Measurements from ENCODE around the gene PSME2. TPM values are rescaled to one million over a fixed set of nuclear protein-coding genes. Genes with fewer than 3 reads are reported as not detected.

Gene PSME2
- total and polyA plus RNA-seq, 9 of the 15 experiments (the other 6 are each of a cell fraction or from before 2014, with no cell fraction given) = 111 to 579 (median 159) TPM

DNA sequence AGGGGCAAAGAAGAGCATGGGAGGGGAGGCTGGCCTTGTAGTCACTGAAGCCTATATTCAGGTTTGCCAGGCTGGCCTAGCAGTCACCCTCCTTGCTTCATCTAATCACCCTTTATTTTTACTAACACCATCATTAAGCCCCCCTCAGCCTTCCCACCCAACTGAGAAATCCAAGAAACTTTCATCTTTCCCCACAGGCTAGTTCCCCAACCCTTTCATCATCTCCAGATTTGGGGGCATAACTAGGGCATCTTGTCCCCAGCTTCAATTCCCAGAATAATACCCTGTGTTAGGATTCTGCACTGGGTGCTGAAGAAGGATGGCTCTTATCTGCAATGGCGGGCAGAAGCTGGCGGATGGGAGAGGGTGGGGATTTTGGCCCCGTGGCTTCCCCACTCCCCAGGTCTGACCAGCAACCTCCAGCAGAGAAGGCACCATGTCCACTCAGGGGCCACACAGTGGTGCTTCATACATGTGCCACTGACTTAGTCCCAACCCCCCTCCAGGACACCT, 45.4 kb downstream of the PSME2 start:
- WGBS (ENCODE audit: insufficient coverage, low coverage, missing lambda C conversion rate) = 100% methylated on average over 2 of the region's 3 CpGs
- Histone ChIP-seq H3K4me3 (no peak overlapping the region), H3K36me3 (ENCODE audit: control insufficient read depth, insufficient read depth, low read length) (peaks cover 60% of the 10 kb centered on the region; the same call in 2 of the 3 replicates), H3K27me3 (ENCODE audit: control insufficient read depth in 2 of 2, insufficient read depth in 2 of 2, low read length in 2 of 2) (no peaks in the 10 kb centered on the region), H3K9ac (ENCODE audit: insufficient read depth in 1 of 2, low read depth in 2 of 2, low read length in 2 of 2) (no peak overlapping the region; a peak in 1 of 4 replicates), H3K9me3 (replicated peaks; ENCODE audit: control insufficient read depth, insufficient read depth, low read depth, low read length) (no peaks in the 10 kb centered on the region; the same call in 1 of the 2 replicates), H4K20me1 (replicated peaks; ENCODE audit: control insufficient read depth, insufficient read depth, low read length) (no peaks in the 10 kb centered on the region), H3K9me1 (ENCODE audit: control insufficient read depth, insufficient read depth, low read length) (no peaks in the 10 kb centered on the region), H3K27ac (ENCODE audit: extremely low read depth, low read depth, low read length) (no peak overlapping the region), H3K79me2 (ENCODE audit: control insufficient read depth, insufficient read depth, low read length) (peaks cover 9% of the 10 kb centered on the region; the same call in 2 of the 3 replicates), H3K4me2 (ENCODE audit: insufficient read depth, low read length) (no peak overlapping the region), H2AFZ (ENCODE audit: low read depth, low read length) (no peak overlapping the region), H3K4me1 (replicated peaks in 1 of 2; ENCODE audit: control insufficient read depth in 2 of 2, insufficient read depth in 2 of 2, low read length in 2 of 2) (no peaks in the 10 kb centered on the region; a peak in 3 of 5 replicates)
- peak; percentile 14; the same call in 2 of the 3 replicates for ATAC-seq
- POLR2A ChIA-PET = interaction anchor here (0.6 kb wide), 1 partner anchor 35 kb away, joined by 3 read pairs; no protein-coding TSS in a partner anchor
- no TSS peak for BruUV-seq (replicated peaks)
- in situ Hi-C loops (cut with MboI) (no loop called here), intact Hi-C loops (cut with micrococcal nuclease) (no loop called here)
- DNase-seq (ENCODE audit: extremely low read depth in 1 of 4, low spot score in 3 of 4) = no peak
- CTCF ChIA-PET (ENCODE audit: low intra/inter-chr PET ratio) = no interaction called here
- FAIRE-seq = no peak
- TF ChIP-seq, protein P1, sequence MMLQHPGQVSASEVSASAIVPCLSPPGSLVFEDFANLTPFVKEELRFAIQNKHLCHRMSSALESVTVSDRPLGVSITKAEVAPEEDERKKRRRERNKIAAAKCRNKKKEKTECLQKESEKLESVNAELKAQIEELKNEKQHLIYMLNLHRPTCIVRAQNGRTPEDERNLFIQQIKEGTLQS (IDR thresholded peaks at IDR 0.05) = no peak
- TF ChIP-seq, protein P1 (CRISPR knock-in tag; conservative IDR thresholded peaks at IDR 0.05) = no peak
- TF ChIP-seq CEBPB (tag; IDR thresholded peaks at IDR 0.05) = no peak
- TF ChIP-seq NFIC (IDR thresholded peaks at IDR 0.05) = no peak
- TF ChIP-seq ATF7 (IDR thresholded peaks at IDR 0.05) = no peak
- TF ChIP-seq ZNF408 (CRISPR knock-in tag; IDR thresholded peaks at IDR 0.05; ENCODE audit: low read depth) = no peak
- no peak for TF ChIP-seq HLTF (IDR thresholded peaks at IDR 0.05)
- TF ChIP-seq ZNF197 (CRISPR knock-in tag; IDR thresholded peaks at IDR 0.05; ENCODE audit: low read depth) = no peak
- no peak for TF ChIP-seq TOE1 (IDR thresholded peaks at IDR 0.05; ENCODE audit: borderline replicate concordance)
- no peak for TF ChIP-seq TOE1 (CRISPR knock-in tag; IDR thresholded peaks at IDR 0.05; ENCODE audit: borderline replicate concordance, low read depth)
- TF ChIP-seq SRSF9 (IDR thresholded peaks at IDR 0.05; ENCODE audit: borderline replicate concordance, low read depth, low read length) = no peak
- no peak for TF ChIP-seq ZZZ3 (IDR thresholded peaks at IDR 0.05)
- no peak for TF ChIP-seq ZNF23 (CRISPR knock-in tag; IDR thresholded peaks at IDR 0.05)
- TF ChIP-seq, protein P2, sequence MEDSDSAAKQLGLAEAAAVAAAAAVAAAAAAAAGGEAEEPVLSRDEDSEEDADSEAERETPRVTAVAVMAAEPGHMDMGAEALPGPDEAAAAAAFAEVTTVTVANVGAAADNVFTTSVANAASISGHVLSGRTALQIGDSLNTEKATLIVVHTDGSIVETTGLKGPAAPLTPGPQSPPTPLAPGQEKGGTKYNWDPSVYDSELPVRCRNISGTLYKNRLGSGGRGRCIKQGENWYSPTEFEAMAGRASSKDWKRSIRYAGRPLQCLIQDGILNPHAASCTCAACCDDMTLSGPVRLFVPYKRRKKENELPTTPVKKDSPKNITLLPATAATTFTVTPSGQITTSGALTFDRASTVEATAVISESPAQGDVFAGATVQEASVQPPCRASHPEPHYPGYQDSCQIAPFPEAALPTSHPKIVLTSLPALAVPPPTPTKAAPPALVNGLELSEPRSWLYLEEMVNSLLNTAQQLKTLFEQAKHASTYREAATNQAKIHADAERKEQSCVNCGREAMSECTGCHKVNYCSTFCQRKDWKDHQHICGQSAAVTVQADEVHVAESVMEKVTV (CRISPR knock-in tag; IDR thresholded peaks at IDR 0.05) = no peak
- TF ChIP-seq NCOR1 (IDR thresholded peaks at IDR 0.05) = no peak
- TF ChIP-seq ZFPM2 (CRISPR knock-in tag; IDR thresholded peaks at IDR 0.05) = no peak
- TF ChIP-seq SREBF1 (IDR thresholded peaks at IDR 0.05; ENCODE audit: borderline replicate concordance, low read depth, low read length) = no peak
- no peak for TF ChIP-seq SIN3B (IDR thresholded peaks at IDR 0.05; ENCODE audit: low read depth)
- TF ChIP-seq CBX3 (IDR thresholded peaks at IDR 0.05; ENCODE audit: borderline replicate concordance in 1 of 2, low read length in 2 of 2) = no peak
- no peak for TF ChIP-seq SMAD3 (CRISPR knock-in tag; conservative IDR thresholded peaks at IDR 0.05)

Data from K562 (cell line).